Skeletal muscle cell (primary cell): ENCODE measurements around the gene TENT5C.

Experiments
- DNase-seq: peaks from one replicate; pipeline ENCODE4 v3.0.0-alpha.2; 2010; ENCODE audit warnings: low read depth
- H3K4me3 ChIP-seq: 2 replicates; pipeline ENCODE4 v1.5.1; 2011; ENCODE audit warnings: low read depth, mild to moderate bottlenecking, control low read depth, low read length, moderate library complexity

TENT5C gene

GRCh38 chr1:117571496-117571895 lies 34.4 kb upstream of the TENT5C start:
- DNase-seq, result no peak
- no peak overlapping the region for H3K4me3 ChIP-seq

- H3K4me3 ChIP-seq, result no peak overlapping the region
- DNase-seq, result no peak
Measured at GRCh38 chr1:117572546-117572945, 33.3 kb upstream of the TENT5C start.

- no peak for DNase-seq
- H3K4me3 ChIP-seq, result no peak overlapping the region
Measured at GRCh38 chr1:117573386-117574023, 32.3 kb upstream of the TENT5C start.

GRCh38 chr1:117574161-117574835 lies 31.6 kb upstream of the TENT5C start:
- DNase-seq, result no peak
- no peak overlapping the region for H3K4me3 ChIP-seq

- no peak overlapping the region for H3K4me3 ChIP-seq
- DNase-seq, result no peak
Measured at GRCh38 chr1:117575586-117576225, 30.1 kb upstream of the TENT5C start.

GRCh38 chr1:117576236-117576635 lies 29.6 kb upstream of the TENT5C start:
- H3K4me3 ChIP-seq, result no peak overlapping the region
- no peak for DNase-seq

GRCh38 chr1:117577191-117577885 lies 28.5 kb upstream of the TENT5C start:
- H3K4me3 ChIP-seq, result no peak overlapping the region
- no peak for DNase-seq

GRCh38 chr1:117578466-117578865 lies 27.4 kb upstream of the TENT5C start:
- no peak overlapping the region for H3K4me3 ChIP-seq
- DNase-seq, result no peak

GRCh38 chr1:117579221-117579906 lies 26.5 kb upstream of the TENT5C start:
- no peak overlapping the region for H3K4me3 ChIP-seq
- no peak for DNase-seq

GRCh38 chr1:117580436-117580835 lies 25.4 kb upstream of the TENT5C start:
- no peak overlapping the region for H3K4me3 ChIP-seq
- DNase-seq, result no peak

- H3K4me3 ChIP-seq, result no peak overlapping the region
- DNase-seq, result no peak
Measured at GRCh38 chr1:117580882-117581281, 25.0 kb upstream of the TENT5C start.

GRCh38 chr1:117581391-117581943 lies 24.4 kb upstream of the TENT5C start:
- no peak overlapping the region for H3K4me3 ChIP-seq
- no peak for DNase-seq

GRCh38 chr1:117582451-117582850 lies 23.4 kb upstream of the TENT5C start:
- no peak overlapping the region for H3K4me3 ChIP-seq
- DNase-seq, result no peak

GRCh38 chr1:117583247-117583646 lies 22.6 kb upstream of the TENT5C start:
- DNase-seq, result no peak
- no peak overlapping the region for H3K4me3 ChIP-seq

- no peak for DNase-seq
- H3K4me3 ChIP-seq, result no peak overlapping the region
Measured at GRCh38 chr1:117584181-117584580, 21.7 kb upstream of the TENT5C start.

- H3K4me3 ChIP-seq, result no peak overlapping the region
- DNase-seq, result no peak
Measured at GRCh38 chr1:117585086-117585485, 20.8 kb upstream of the TENT5C start.

GRCh38 chr1:117586337-117586736 lies 19.5 kb upstream of the TENT5C start:
- DNase-seq, result no peak
- no peak overlapping the region for H3K4me3 ChIP-seq

GRCh38 chr1:117586747-117587498 lies 18.9 kb upstream of the TENT5C start:
- no peak overlapping the region for H3K4me3 ChIP-seq
- no peak for DNase-seq
